GM21360 (cell line): Measurements from ENCODE around the gene DQX1.
A peak's percentile ranks its signal among the peaks of the same experiment; 100 is the strongest.

Experiments
- ATAC-seq: cut with Tn5 transposase; IDR thresholded peaks from one replicate; pipeline ENCODE4 v1.9.1; 2021; ENCODE audit warnings: mild to moderate bottlenecking, moderate library complexity; ENCODE audit not compliant: unreplicated experiment

The DQX1 gene

DNA sequence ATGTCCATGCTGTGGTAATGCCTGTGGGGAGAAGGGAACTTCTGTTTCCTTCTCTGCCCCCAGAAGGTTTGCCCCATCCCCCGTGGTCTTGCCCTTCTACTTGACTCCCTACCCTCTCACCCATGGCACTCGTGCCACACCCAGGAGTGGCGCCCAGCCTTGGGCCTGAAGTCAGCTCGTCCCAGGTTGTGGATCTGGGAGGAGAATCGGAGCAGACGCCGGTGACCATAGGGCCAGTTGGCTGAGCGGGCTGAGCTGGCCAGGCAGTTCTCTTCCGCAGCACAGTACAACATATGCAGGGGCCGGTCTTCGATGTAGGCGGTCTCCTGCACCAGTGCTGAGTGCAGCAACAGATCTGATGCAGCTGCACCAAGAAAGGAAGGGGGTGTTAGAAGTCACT lies 8.4 kb upstream of the DQX1 start:
- no peak for ATAC-seq

DNA sequence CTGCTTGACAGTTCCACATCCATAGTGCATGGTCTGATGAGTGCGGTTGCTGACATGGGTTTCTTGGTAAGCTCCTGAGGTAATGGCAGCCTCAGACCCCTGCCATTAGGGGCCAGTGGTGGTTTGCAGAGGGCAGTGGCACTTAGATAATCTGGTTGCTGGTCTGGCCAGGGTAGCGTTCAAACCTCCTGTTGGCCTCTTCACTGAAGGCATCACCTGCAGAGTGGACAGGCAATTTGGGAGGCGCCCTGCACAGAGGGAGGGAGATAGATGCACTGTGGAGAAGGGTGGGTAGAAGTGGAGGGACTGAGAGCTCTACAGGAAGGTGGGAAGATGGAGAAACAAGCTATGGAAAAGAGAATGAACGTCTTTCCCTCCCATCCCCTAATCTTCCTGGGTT lies 7.4 kb upstream of the DQX1 start:
- ATAC-seq, result no peak

- ATAC-seq, result no peak
Measured at GRCh38 chr2:74532222-74532621, 6.2 kb upstream of the DQX1 start.

- no peak for ATAC-seq
Measured at GRCh38 chr2:74531666-74532065, 5.6 kb upstream of the DQX1 start.

DNA sequence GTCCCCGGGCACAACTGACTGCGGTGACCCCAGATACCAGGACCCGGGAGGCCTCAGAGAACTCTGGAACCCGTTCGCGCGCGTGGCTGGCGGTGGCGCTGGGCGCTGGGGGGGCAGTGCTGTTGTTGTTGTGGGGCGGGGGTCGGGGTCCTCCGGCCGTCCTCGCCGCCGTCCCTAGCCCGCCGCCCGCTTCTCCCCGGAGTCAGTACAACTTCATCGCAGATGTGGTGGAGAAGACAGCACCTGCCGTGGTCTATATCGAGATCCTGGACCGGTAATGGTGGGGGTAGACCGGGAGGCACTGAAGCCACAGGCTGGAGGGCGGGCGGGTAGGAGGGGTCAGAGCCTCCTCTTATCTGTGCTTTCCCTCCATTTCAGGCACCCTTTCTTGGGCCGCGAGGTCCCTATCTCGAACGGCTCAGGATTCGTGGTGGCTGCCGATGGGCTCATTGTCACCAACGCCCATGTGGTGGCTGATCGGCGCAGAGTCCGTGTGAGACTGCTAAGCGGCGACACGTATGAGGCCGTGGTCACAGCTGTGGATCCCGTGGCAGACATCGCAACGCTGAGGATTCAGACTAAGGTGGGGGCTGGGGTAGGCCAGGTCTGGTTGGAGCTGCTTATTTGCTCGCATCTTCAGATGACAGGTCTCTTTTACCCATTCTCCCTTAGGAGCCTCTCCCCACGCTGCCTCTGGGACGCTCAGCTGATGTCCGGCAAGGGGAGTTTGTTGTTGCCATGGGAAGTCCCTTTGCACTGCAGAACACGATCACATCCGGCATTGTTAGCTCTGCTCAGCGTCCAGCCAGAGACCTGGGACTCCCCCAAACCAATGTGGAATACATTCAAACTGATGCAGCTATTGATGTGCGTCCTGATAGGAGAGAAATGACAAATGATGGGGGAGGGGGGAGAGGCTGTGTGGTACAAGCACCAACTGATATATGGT lies 4.5 kb upstream of the DQX1 start:
- peak; percentile 16 for ATAC-seq

DNA sequence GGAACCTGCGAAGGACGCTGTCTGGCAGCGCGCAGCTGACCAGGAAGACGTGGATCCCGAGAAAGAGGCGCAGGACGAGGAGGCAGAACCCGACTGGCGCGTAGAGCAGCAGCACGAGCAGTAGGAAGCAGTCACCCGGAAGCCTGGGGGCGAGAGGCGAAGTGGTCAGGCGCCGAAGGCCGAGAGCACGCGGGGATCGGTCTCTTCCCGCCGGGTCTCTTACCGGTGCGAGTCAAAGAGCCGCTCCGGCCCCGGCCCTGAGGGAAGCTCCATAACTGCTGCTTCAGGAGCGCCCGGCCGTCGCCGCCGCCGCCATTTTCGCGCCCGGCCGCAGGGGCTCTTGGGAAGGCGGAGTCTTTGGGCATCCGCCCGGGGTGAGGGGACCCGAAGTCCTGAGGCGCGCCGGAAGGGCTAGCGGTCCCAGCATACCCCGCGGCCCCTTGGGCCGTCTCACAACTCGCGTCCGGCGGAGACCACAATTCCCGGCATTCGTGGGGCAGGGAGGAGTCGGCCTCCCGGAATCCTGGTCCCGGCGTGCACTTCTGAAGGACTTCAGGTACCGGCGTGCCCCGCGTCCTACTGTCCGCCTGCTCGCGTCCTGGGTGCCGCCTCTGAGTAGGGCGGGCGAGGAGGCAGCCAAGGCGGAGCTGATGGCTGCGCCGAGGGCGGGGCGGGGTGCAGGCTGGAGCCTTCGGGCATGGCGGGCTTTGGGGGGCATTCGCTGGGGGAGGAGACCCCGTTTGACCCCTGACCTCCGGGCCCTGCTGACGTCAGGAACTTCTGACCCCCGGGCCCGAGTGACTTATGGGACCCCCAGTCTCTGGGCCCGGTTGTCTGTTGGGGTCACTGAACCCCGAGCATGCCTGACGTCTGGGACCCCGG lies 3.6 kb upstream of the DQX1 start, which contains the start of the genes AUP1 and HTRA2:
TSS of gene AUP1 (minus strand) at position 350 of the 882 bp plus-strand sequence. CDS start at position 273, 77 bp downstream.
TSS of gene HTRA2 (plus strand) at position 577 of the 882 bp plus-strand sequence. CDS start at position 651, 74 bp downstream.
- peak; percentile 71 for ATAC-seq

DNA sequence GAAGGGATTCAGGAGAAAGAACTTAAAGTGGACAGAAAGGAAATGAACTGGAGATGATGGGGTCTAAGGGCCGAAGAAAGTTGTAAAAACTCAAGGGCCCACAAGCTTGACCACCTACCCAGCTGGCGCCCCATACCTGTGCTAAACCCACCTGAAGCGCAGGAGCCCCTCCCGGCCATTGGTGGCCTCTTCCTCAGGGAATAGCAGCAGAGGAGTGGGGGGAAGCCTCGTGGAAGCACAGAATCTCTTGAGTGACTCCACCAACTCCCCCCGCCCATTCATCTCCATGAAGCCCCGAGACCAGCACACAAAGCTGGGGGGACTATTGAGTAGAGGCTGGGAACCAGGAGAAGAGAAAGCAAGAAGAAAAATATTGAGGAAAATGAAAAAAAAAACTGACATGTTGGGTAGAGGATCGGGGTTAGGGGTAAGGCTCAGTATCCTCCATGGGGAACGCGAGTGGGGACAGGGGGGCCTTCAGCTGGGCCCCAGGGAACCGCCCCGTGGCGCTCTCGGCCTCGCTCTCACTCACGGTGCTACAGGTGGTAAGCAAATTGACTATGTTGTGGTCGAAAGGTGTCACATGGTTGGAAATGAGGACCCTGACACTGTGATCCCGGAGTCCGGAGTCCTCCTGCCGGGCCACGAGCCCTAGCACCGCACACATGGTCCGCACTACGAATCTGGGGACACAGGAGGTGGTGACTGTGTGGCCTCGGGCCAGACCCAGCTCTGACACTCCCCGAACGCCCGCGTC lies 2.7 kb upstream of the DQX1 start:
- peak; percentile 4 for ATAC-seq

GRCh38 chr2:74527741-74528140 lies 1.7 kb upstream of the DQX1 start:
- ATAC-seq, result no peak

- ATAC-seq, result no peak
Measured at GRCh38 chr2:74526649-74527230, 709 bp upstream of the DQX1 start.

DNA sequence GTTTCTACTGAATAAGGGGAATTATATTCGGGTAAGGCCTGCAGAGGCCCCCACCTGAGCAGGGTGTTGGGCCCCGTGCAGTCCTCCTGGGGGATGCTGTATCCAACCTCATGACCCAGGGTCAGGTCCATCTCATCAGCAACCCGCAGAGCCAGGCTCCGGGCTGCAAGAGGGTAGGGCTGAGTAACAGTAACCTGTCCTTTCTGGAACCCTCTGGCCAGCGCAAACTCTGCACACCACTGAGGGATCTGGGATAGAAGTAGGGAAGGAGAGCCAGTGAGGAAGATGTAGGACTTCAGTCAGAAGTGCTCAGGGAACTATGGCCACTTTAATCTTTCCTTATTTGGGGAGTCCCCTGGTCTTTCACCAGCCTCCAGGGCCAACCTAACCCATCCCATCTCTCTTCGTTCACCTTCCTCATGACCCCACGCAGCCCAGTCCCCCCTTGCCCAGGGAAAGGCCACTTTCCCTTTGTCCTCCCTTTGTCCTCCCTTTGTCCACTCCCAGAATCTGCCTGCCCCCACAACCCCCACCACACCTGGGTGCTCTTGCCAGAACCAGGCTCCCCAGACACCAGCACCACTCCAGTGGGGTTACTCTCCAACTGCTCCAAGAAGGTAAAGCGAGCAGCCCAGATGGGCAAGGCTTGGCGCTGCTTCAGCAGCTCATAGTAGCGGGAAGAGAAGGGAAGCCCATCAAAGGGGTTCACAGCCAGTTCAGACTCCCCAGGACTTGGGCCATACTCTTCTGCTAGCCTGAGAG lies 895 bp downstream of the DQX1 start:
- ATAC-seq, result no peak

DNA sequence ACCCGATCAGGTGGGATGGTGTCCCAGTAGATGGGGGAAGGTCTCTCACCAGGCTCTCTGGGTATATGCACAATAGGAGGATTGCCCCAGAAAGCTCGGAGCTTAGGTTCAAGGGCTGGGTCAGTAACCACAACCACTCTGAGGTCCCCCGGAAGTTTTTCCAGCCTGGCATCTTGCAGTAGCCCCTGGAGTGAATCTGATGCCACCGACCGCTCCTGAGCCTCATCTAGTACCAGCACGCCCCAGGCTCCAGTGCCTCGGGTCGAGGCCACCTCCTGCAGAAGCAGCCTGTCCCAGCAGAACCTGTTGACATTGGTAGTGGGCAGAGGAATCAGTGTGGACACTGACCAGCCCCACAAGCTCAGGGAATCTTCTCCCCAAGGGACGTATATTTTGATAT lies 2.0 kb downstream of the DQX1 start:
- no peak for ATAC-seq

DNA sequence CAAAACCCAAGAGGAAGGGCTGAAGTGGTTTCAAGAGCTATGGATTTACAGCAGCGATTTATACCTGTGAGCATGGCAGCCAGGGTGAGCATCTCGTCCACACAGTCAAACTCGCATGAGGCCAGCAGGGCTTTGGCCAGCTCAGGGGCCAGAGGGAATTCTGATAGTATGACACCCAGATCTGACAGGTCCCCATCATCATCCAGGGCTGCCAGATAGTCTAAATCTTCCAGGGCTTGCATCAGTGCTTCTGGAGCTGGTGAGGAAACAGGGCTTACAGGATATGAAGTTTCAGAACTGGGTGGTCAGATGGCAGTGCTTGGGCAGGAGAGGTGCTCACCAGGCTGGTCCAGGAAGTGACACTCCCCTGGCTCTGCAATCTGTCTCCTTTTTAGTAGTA lies 3.5 kb downstream of the DQX1 start:
- ATAC-seq, result no peak

GRCh38 chr2:74516650-74517049 lies 9.4 kb downstream of the DQX1 start:
- no peak for ATAC-seq

DNA sequence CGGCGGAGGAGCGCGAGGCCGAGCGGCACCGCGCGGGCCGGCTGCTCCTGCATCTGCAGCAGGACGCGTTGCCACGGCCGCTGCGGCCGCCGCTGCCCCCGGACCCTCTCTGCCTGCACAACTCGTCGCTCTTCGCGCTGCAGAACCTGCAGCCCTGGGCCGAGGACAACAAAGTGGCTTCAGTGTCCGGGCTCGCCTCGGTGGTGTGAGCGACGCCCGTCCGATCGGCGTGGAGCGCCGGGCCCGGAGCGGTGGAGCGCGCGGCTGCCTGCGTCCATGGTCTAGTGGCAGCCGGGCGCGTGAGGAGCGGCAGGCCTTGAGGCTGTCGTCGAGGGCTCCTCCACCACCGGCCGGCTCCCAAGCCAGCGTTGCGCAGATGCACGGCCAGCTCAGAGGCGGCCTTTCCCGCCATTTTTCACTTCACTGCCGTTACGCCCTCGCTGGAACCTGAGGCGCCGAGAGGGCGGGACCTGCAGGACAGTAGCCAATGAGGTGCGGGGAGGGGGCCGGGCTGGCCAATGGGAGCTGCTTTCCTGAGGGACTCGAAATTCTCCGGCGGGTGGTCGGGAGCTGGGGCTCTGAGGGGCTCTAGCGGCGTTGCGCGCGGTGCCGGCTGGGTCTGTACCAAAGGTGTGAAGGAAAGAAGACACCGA lies 9.9 kb downstream of the DQX1 start:
- no peak for ATAC-seq

DNA sequence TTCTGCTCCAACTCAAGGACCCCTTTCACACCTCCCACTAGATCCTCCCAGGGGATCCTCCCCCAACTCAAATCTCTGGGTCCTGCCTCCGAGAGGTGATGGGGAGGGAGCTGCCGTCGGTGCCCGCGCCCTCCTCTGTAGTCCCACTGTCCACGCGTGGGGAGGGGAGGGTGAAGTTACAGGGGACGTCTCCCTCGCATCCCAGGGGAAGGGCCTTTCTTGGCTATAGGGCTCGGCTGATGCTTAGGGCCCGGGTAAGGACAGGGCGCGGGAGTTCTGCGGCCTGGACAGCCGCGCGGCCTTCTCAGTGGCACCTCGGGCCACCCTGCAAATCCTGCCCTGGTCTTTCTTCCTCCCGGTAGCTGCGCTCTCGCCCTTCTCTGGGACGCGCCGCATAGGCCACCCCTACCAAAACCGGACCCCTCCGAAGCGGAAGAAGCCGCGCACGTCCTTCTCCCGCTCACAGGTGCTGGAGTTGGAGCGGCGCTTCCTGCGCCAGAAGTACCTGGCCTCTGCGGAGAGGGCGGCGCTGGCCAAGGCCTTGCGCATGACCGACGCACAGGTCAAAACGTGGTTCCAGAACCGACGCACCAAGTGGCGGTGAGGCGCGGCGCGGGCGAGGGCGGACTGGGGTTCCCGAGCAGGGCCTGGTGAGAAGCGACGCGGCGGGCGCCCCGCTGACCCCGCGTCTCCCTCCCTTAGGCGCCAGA lies 10.6 kb downstream of the DQX1 start:
- no peak for ATAC-seq

- ATAC-seq, result no peak
Measured at GRCh38 chr2:74514368-74515270, 11.4 kb downstream of the DQX1 start, which contains the start of gene TLX2. Gene TLX2 (plus strand): TSS chr2:74514450. CDS start chr2:74514807, 357 bp downstream.

DNA sequence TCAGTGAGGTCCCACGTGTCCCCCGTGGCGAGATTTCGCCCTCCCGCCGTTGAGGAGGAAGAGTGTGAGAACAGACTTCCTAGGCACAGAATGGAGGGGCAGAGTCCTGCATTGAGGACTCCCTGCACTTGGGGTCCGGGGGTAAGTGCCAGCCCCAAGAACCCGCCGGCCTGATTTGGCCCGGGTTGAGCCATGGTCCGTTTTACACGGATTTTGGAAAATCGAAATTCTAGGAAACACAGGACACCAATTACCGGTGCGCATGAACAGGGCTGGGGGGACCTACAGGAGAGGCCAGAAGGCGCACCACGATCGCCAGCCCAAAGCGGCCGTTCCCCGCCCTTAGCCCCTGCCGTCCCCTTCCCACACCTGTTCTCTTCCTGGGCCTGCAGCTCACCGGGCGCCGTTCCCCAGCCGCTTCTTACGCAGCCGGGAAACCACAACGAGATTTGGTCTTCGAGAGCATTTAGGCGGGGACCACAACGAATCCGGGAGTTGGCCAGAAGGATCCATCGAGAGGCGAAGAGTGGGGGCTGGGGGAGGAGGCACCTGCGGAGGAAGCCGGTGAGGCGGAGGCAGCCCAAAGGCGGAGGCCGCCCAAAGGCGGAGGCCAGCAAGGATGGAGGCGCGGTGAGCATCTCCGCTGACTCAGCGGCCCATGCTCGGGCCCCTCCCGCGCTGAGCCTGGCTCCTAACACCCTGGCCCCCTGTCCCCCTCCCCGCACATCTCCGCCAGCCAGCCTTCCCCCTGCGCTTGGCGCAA lies 12.2 kb downstream of the DQX1 start:
- no peak for ATAC-seq
